ENCODE data around the gene OSBPL9.
"Not testable (repeated sequence)": the region's sequence is repeated elsewhere in the genome, so short reads cannot be mapped to it uniquely, and the experiment has no call there.

The OSBPL9 gene

GRCh38 chr1:51669816-51670215 lies 52.9 kb downstream of the OSBPL9 start:
- DNase-seq, result no peak

GRCh38 chr1:51671527-51672325 lies 54.8 kb downstream of the OSBPL9 start:
- no peak for DNase-seq

GRCh38 chr1:51673279-51673678 lies 56.4 kb downstream of the OSBPL9 start:
- DNase-seq, result no peak

- DNase-seq, result no peak
Measured at GRCh38 chr1:51675177-51675780, 58.4 kb downstream of the OSBPL9 start.

GRCh38 chr1:51679435-51679834 lies 62.5 kb downstream of the OSBPL9 start:
- DNase-seq, result no peak

- no peak for DNase-seq
Measured at GRCh38 chr1:51684776-51685175, 67.9 kb downstream of the OSBPL9 start.

GRCh38 chr1:51686450-51686849 lies 69.6 kb downstream of the OSBPL9 start:
- no peak for DNase-seq

GRCh38 chr1:51689075-51689440 lies 72.2 kb downstream of the OSBPL9 start:
- no peak for DNase-seq

GRCh38 chr1:51689643-51690042 lies 72.8 kb downstream of the OSBPL9 start:
- DNase-seq, result no peak

GRCh38 chr1:51690285-51690961 lies 73.5 kb downstream of the OSBPL9 start:
- peak; percentile 29 for DNase-seq

- no peak for DNase-seq
Measured at GRCh38 chr1:51691920-51692319, 75.0 kb downstream of the OSBPL9 start.

- no peak for DNase-seq
Measured at GRCh38 chr1:51693419-51694155, 76.7 kb downstream of the OSBPL9 start.

- peak; percentile 56 for DNase-seq
Measured at GRCh38 chr1:51697166-51697565, 80.3 kb downstream of the OSBPL9 start.

GRCh38 chr1:51699391-51699790 lies 82.5 kb downstream of the OSBPL9 start:
- DNase-seq, result no peak

GRCh38 chr1:51701782-51702181 lies 84.9 kb downstream of the OSBPL9 start:
- DNase-seq, result not testable (repeated sequence)

GRCh38 chr1:51702220-51702619 lies 85.3 kb downstream of the OSBPL9 start:
- DNase-seq, result not testable (repeated sequence)

- DNase-seq, result no peak
Measured at GRCh38 chr1:51705035-51705434, 88.1 kb downstream of the OSBPL9 start.

GRCh38 chr1:51708911-51709760 lies 92.2 kb downstream of the OSBPL9 start:
- DNase-seq, result no peak

- no peak for DNase-seq
Measured at GRCh38 chr1:51709951-51710350, 93.1 kb downstream of the OSBPL9 start.

GRCh38 chr1:51712590-51712989 lies 95.7 kb downstream of the OSBPL9 start:
- no peak for DNase-seq

GRCh38 chr1:51714374-51715019 lies 97.6 kb downstream of the OSBPL9 start:
- DNase-seq, result no peak

- no peak for DNase-seq
Measured at GRCh38 chr1:51715369-51715768, 98.5 kb downstream of the OSBPL9 start.
